CD14-positive monocyte (primary cell): ENCODE results near the gene CPNE2. TPM values are rescaled to one million over a fixed set of nuclear protein-coding genes. Genes with fewer than 3 reads are reported as not detected.

Experiments
- DNase-seq, 3 donors: peaks; one replicate each; pipeline ENCODE4 v3.0.0-alpha.2; 2011 to 2022
- H2AFZ ChIP-seq: 2 replicates; pipeline ENCODE4 v1.6.0; 2012; ENCODE audit warnings: mild to moderate bottlenecking, low read depth, low read length, inconsistent platforms; ENCODE audit not compliant: insufficient read depth, poor library complexity, severe bottlenecking
- H3K27ac ChIP-seq, 2 donors: 1 replicate in 1 of 2; 2 replicates in 1 of 2; pipeline ENCODE4 v1.5.1; 2012 to 2013; ENCODE audit warnings: low read length in 2 of 2, control low read depth in 1 of 2, inconsistent platforms in 1 of 2, low read depth in 1 of 2, mild to moderate bottlenecking in 1 of 2
- H3K27me3 ChIP-seq, 2 donors: one replicate each; pipeline versions ENCODE4 v1.6.0 to v1.6.1; 2011 to 2013; ENCODE audit warnings: low read length in 2 of 2; ENCODE audit not compliant: control insufficient read depth in 2 of 2, insufficient read depth in 2 of 2
- H3K36me3 ChIP-seq, 2 donors: replicated peaks in 1 of 2; 1 replicate in 1 of 2; 2 replicates in 1 of 2; pipeline versions ENCODE4 v1.5.1 to v1.6.1; 2012 to 2013; ENCODE audit warnings: low read length in 2 of 2, control low read depth in 1 of 2, inconsistent platforms in 1 of 2, mild to moderate bottlenecking in 1 of 2; ENCODE audit not compliant: insufficient read depth in 2 of 2, control insufficient read depth in 1 of 2
- H3K4me1 ChIP-seq, 2 donors: 1 replicate in 1 of 2; 2 replicates in 1 of 2; pipeline versions ENCODE4 v1.5.1 to v1.6.1; 2012 to 2013; ENCODE audit warnings: low read length in 2 of 2, control low read depth in 1 of 2, inconsistent platforms in 1 of 2, mild to moderate bottlenecking in 1 of 2, moderate library complexity in 1 of 2; ENCODE audit not compliant: insufficient read depth in 2 of 2, control insufficient read depth in 1 of 2
- H3K4me2 ChIP-seq: replicated peaks from 2 replicates; pipeline ENCODE3; 2012; ENCODE audit warnings: low read length, moderate library complexity, mild to moderate bottlenecking; ENCODE audit not compliant: poor library complexity, severe bottlenecking; ENCODE audit errors: extremely low read depth
- H3K4me3 ChIP-seq, 3 experiments: fragments of 200-600 bp in 1 of 3; sonication (generic) in 1 of 3; replicated peaks in 1 of 3; 1 replicate in 2 of 3; 2 replicates in 1 of 3; pipeline ENCODE4 v1.5.1; 2011 to 2013; ENCODE audit warnings: low read length in 3 of 3, mild to moderate bottlenecking in 3 of 3, control low read depth in 2 of 3, low read depth in 2 of 3, inconsistent platforms in 1 of 3, moderate library complexity in 1 of 3
- H3K79me2 ChIP-seq: 2 replicates; pipeline ENCODE4 v1.6.0; 2012; ENCODE audit warnings: mild to moderate bottlenecking, control low read depth, inconsistent platforms, low read length, moderate library complexity; ENCODE audit not compliant: insufficient read depth
- H3K9ac ChIP-seq: 2 replicates; pipeline ENCODE4 v1.6.0; 2017; ENCODE audit warnings: low read length, mild to moderate bottlenecking; ENCODE audit not compliant: insufficient read depth, poor library complexity, severe bottlenecking
- H3K9me3 ChIP-seq, 2 donors: replicated peaks in 1 of 2; 1 replicate in 1 of 2; 2 replicates in 1 of 2; pipeline versions ENCODE4 v1.5.1 to v1.6.1; 2012 to 2013; ENCODE audit warnings: low read length in 2 of 2, control low read depth in 1 of 2; ENCODE audit not compliant: control insufficient read depth in 1 of 2, insufficient read depth in 1 of 2
- H4K20me1 ChIP-seq: 2 replicates; pipeline ENCODE4 v1.6.0; 2012; ENCODE audit warnings: mild to moderate bottlenecking, low read length, control low read depth, moderate library complexity; ENCODE audit not compliant: insufficient read depth
- H3K27ac Mint-ChIP-seq, 7 donors: one replicate each; pipeline ENCODE4 v1.8.0; 2020; ENCODE audit warnings: mild to moderate bottlenecking in 7 of 7, mixed read lengths in 7 of 7, moderate library complexity in 6 of 7, inconsistent platforms in 2 of 7
- H3K27me3 Mint-ChIP-seq, 3 donors: one replicate each; pipeline ENCODE4 v1.8.0; 2021 to 2022; ENCODE audit warnings: low read depth in 3 of 3, mild to moderate bottlenecking in 3 of 3, mixed read lengths in 3 of 3, moderate library complexity in 3 of 3, inconsistent platforms in 1 of 3
- H3K36me3 Mint-ChIP-seq, 2 donors: one replicate each; pipeline ENCODE4 v1.8.0; 2020; ENCODE audit warnings: mixed read lengths in 2 of 2, inconsistent platforms in 1 of 2, mild to moderate bottlenecking in 1 of 2
- H3K4me1 Mint-ChIP-seq: one replicate; pipeline ENCODE4 v1.8.0; 2020; ENCODE audit warnings: mild to moderate bottlenecking, mixed read lengths
- H3K4me3 Mint-ChIP-seq, 2 donors: one replicate each; pipeline ENCODE4 v1.8.0; 2020; ENCODE audit warnings: mild to moderate bottlenecking in 2 of 2, mixed read lengths in 2 of 2, moderate library complexity in 1 of 2
- H3K9me3 Mint-ChIP-seq, 7 donors: one replicate each; pipeline ENCODE4 v1.8.0; 2020 to 2022; ENCODE audit warnings: mixed read lengths in 7 of 7, mild to moderate bottlenecking in 6 of 7, moderate library complexity in 6 of 7, inconsistent platforms in 2 of 7
- WGBS: methylation state at CpG from one replicate; pipeline ENCODE4 v1.1.5; 2013; ENCODE audit warnings: missing lambda C conversion rate; ENCODE audit not compliant: insufficient coverage; 5-methylcytosine and 5-hydroxymethylcytosine counted together
- intact Hi-C, 2 donors: fragments of 100-400 bp; cut with micrococcal nuclease; formaldehyde crosslinking; loops; one replicate each; pipeline versions ENCODE4 v1.15.0 to v1.15.1; 2023
- polyA plus RNA-seq, 3 donors: library from polyadenylated mRNA; depleted of rRNA in 1 of 3; unstranded in 2 of 3; stranded (reverse) in 1 of 3; fragments of 300-500 nt in 2 of 3; fragments of >200 nt in 1 of 3; fragmentation: Illumina TruSeq in 2 of 3; gene quantifications; 1 replicate in 2 of 3; 2 replicates in 1 of 3; pipeline ENCODE4 v1.2.3, GENCODE V29; 2012 to 2021
- TF ChIP-seq, protein P1 (sequence below): fragments of 200-600 bp; IDR thresholded peaks from one replicate; pipeline ENCODE4 v1.8.0; 2022; ENCODE audit warnings: antibody characterized with exemption, mild to moderate bottlenecking

CPNE2 gene
- polyA plus RNA-seq, 3 donors: 18.3 to 68.8 (median 23.9) TPM

DNA sequence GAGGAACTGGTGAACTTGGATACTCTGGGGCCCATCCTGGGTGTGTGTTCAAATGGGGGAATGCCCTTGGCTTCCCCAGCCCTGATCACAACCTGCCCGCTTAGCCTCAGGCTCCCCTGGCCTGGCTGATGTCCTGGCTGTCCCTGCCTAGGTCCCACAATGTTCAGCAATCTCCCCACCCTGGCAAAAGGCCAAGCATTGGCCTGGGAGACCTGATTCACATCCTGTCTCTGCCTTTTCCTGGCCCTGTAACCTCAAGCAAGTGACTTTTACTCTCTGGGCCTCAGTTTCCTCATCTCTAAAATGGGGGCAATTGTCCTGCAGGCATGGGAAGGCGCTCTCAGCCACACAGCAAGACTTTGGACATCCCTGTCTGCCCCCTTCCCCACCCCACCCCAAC, 14.4 kb downstream of the CPNE2 start:
- Histone ChIP-seq H3K4me3 (no peak overlapping the region), H3K79me2 (peaks cover 88% of the 10 kb centered on the region), H3K9ac (no peak overlapping the region), H3K36me3 (peaks cover 8 to 9% of the 10 kb centered on the region in 2 donors), H3K9me3 (no peaks in the 10 kb centered on the region), H3K4me2 (no peak overlapping the region), H3K4me1 (peaks cover 4% of the 10 kb centered on the region in 2 donors), H3K27ac (peak overlapping the region in 1 of 2 donors; percentile 40), H2AFZ (no peak overlapping the region), H3K27me3 (no peaks in the 10 kb centered on the region), H4K20me1 (peaks cover 63% of the 10 kb centered on the region)
- H3K27me3 Mint-ChIP-seq: peaks cover 0 to 2% (median 0%) of the 10 kb centered on the region in 3 donors
- TF ChIP-seq, protein P1, sequence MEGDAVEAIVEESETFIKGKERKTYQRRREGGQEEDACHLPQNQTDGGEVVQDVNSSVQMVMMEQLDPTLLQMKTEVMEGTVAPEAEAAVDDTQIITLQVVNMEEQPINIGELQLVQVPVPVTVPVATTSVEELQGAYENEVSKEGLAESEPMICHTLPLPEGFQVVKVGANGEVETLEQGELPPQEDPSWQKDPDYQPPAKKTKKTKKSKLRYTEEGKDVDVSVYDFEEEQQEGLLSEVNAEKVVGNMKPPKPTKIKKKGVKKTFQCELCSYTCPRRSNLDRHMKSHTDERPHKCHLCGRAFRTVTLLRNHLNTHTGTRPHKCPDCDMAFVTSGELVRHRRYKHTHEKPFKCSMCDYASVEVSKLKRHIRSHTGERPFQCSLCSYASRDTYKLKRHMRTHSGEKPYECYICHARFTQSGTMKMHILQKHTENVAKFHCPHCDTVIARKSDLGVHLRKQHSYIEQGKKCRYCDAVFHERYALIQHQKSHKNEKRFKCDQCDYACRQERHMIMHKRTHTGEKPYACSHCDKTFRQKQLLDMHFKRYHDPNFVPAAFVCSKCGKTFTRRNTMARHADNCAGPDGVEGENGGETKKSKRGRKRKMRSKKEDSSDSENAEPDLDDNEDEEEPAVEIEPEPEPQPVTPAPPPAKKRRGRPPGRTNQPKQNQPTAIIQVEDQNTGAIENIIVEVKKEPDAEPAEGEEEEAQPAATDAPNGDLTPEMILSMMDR: no peak
- 94% methylated on average over 2 of the region's 2 CpGs for WGBS
- intact Hi-C loops: no loop called here
- peak overlapping the region in 3 of 7 donors; percentile 0 to 61 (median 37) for H3K27ac Mint-ChIP-seq
- peaks cover 8 to 42% of the 10 kb centered on the region in 2 donors for H3K36me3 Mint-ChIP-seq
- no peaks in the 10 kb centered on the region for H3K9me3 Mint-ChIP-seq
- H3K4me3 Mint-ChIP-seq: peak overlapping the region in 1 of 2 donors; percentile 47
- peaks cover 23% of the 10 kb centered on the region for H3K4me1 Mint-ChIP-seq
- DNase-seq: no peak

DNA sequence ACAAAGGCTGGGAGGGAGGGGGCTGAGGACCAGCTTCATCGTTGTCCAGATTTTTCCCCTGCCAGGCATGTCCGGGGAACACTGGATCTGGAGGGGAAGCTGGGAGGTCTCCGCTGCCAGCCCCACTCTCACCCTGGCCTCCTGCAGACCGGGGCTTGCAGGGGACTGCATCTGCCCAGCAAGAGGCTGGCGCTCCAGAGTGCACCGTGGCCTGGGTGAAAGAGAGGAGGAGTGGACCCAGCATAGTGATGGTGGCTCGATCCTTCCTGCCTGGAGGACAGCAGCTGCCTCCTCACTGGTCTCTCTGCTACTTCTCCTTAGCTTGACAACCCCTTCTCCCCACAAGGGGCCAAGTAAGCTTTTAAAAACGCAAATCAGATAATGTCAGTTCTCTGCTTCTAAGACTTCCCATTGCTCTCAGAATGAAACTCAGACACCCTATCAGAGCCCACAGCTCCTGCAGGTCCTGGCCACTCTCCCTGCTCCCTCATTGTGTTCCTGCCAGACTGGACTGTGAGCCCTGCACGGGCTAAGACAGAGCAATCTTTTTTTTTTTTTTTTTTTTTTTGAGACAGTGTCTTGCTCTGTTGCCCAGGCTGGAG, 15.0 kb downstream of the CPNE2 start:
- H2AFZ ChIP-seq: no peak overlapping the region
- DNase-seq: no peak
- no peaks in the 10 kb centered on the region for H3K9me3 Mint-ChIP-seq
- no peak overlapping the region for H3K27ac ChIP-seq
- H3K9ac ChIP-seq: no peak overlapping the region
- TF ChIP-seq, protein P1: no peak
- peaks cover 4% of the 10 kb centered on the region in 2 donors for H3K4me1 ChIP-seq
- no peaks in the 10 kb centered on the region for H3K27me3 ChIP-seq
- peak overlapping the region in 2 of 7 donors; percentile 29 to 52 for H3K27ac Mint-ChIP-seq
- peaks cover 87% of the 10 kb centered on the region for H3K79me2 ChIP-seq
- H3K9me3 ChIP-seq: no peaks in the 10 kb centered on the region
- no peak overlapping the region for H3K4me3 Mint-ChIP-seq
- H3K36me3 Mint-ChIP-seq: peaks cover 8 to 41% of the 10 kb centered on the region in 2 donors
- peaks cover 8 to 15% of the 10 kb centered on the region in 2 donors for H3K36me3 ChIP-seq
- intact Hi-C loops: no loop called here
- H3K4me1 Mint-ChIP-seq: peaks cover 23% of the 10 kb centered on the region
- H3K4me3 ChIP-seq: no peak overlapping the region
- H3K27me3 Mint-ChIP-seq: peaks cover 0 to 2% (median 0%) of the 10 kb centered on the region in 3 donors
- 88% methylated on average over 4 of the region's 9 CpGs for WGBS
- H3K4me2 ChIP-seq: no peak overlapping the region
- peaks cover 63% of the 10 kb centered on the region for H4K20me1 ChIP-seq
